Activated T-helper 2 cell treated with anti-CD3 and anti-CD28 coated beads, Interferon-gamma antibody, Interleukin-2, Interleukin-4, amounts not matched to agents 10 μg/mL and 5 μg/mL and 100 μg/mL, durations not matched to agents 14 hours and 24 hours and 36 hours (primary cell): Measurements from ENCODE around the gene XRCC1. TPM values are rescaled to one million over a fixed set of nuclear protein-coding genes. Genes with fewer than 3 reads are reported as not detected.
A peak's percentile ranks its signal among the peaks of the same experiment; 100 is the strongest.
"Not testable (repeated sequence)": the region's sequence is repeated elsewhere in the genome, so short reads cannot be mapped to it uniquely, and the experiment has no call there.

Experiments used
- DNase-seq: peaks from one replicate; pipeline ENCODE4 v3.0.0; 2021; ENCODE audit warnings: low spot score
- H3K27ac Mint-ChIP-seq: one replicate; pipeline ENCODE4 v1.8.0; 2021; ENCODE audit warnings: mixed read lengths
- H3K27me3 Mint-ChIP-seq: one replicate; pipeline ENCODE4 v1.8.0; 2021; ENCODE audit warnings: low read depth, mixed read lengths
- H3K36me3 Mint-ChIP-seq: one replicate; pipeline ENCODE4 v1.8.0; 2021; ENCODE audit warnings: low read depth, mixed read lengths
- H3K4me1 Mint-ChIP-seq: one replicate; pipeline ENCODE4 v1.8.0; 2021; ENCODE audit warnings: low read depth, mixed read lengths
- H3K4me3 Mint-ChIP-seq: one replicate; pipeline ENCODE4 v1.8.0; 2021; ENCODE audit warnings: low read depth, mild to moderate bottlenecking, moderate library complexity, mixed read lengths
- H3K9me3 Mint-ChIP-seq: one replicate; pipeline ENCODE4 v1.8.0; 2021; ENCODE audit warnings: mixed read lengths
- intact Hi-C: fragments of 100-400 bp; cut with micrococcal nuclease; formaldehyde crosslinking; loops from one replicate; pipeline ENCODE4 v1.15.1; 2023
- total RNA-seq: library from RNA; stranded (reverse); gene quantifications from 2 replicates; pipeline ENCODE4 v1.2.3, GENCODE V29; 2022

The XRCC1 gene
- total RNA-seq, 1 donor from 2014 or later = 27.3 TPM

GRCh38 chr19:43562226-43562697 is 13.1 kb downstream of the XRCC1 start:
- H3K4me3 Mint-ChIP-seq = peak overlapping the region; percentile 0

GRCh38 chr19:43561139-43561970 is 14.0 kb downstream of the XRCC1 start:
- H3K36me3 Mint-ChIP-seq = peaks cover 36% of the 10 kb centered on the region
- H3K4me3 Mint-ChIP-seq = no peak overlapping the region
- intact Hi-C loops = no loop called here
- H3K4me1 Mint-ChIP-seq = peaks cover 30% of the 10 kb centered on the region
- H3K9me3 Mint-ChIP-seq = no peaks in the 10 kb centered on the region
- H3K27ac Mint-ChIP-seq = peak overlapping the region; percentile 66
- no peak for DNase-seq
- H3K27me3 Mint-ChIP-seq = no peaks in the 10 kb centered on the region

More at GRCh38 chr19:43562226-43562697, 13.1 kb downstream of the XRCC1 start:
- no peaks in the 10 kb centered on the region for H3K27me3 Mint-ChIP-seq
- DNase-seq = no peak
- peaks cover 32% of the 10 kb centered on the region for H3K4me1 Mint-ChIP-seq
- intact Hi-C loops = no loop called here
- H3K9me3 Mint-ChIP-seq = no peaks in the 10 kb centered on the region
- H3K27ac Mint-ChIP-seq = peak overlapping the region; percentile 66
- peaks cover 39% of the 10 kb centered on the region for H3K36me3 Mint-ChIP-seq

GRCh38 chr19:43560687-43561086 is 14.6 kb downstream of the XRCC1 start:
- Mint-ChIP-seq H3K4me1 (peaks cover 30% of the 10 kb centered on the region), H3K27ac (peak overlapping the region; percentile 25), H3K27me3 (no peaks in the 10 kb centered on the region), H3K36me3 (peaks cover 36% of the 10 kb centered on the region), H3K9me3 (no peaks in the 10 kb centered on the region), H3K4me3 (no peak overlapping the region)
- DNase-seq = no peak
- intact Hi-C loops = no loop called here

- peaks cover 36% of the 10 kb centered on the region for H3K36me3 Mint-ChIP-seq
- no peak overlapping the region for H3K4me3 Mint-ChIP-seq
- H3K27ac Mint-ChIP-seq = peak overlapping the region; percentile 10
- DNase-seq = peak; percentile 72
- intact Hi-C loops = loop anchor here (2.0 kb wide), 1 partner anchor 40 kb away; no protein-coding TSS in a partner anchor
- no peaks in the 10 kb centered on the region for H3K9me3 Mint-ChIP-seq
- H3K27me3 Mint-ChIP-seq = no peaks in the 10 kb centered on the region
- peaks cover 5% of the 10 kb centered on the region for H3K4me1 Mint-ChIP-seq
These were observed 20.0 kb downstream of the XRCC1 start for GRCh38 chr19:43555185-43555770.

- Mint-ChIP-seq H3K36me3 (peaks cover 39% of the 10 kb centered on the region), H3K27ac (no peak overlapping the region), H3K4me1 (peaks cover 5% of the 10 kb centered on the region), H3K9me3 (no peaks in the 10 kb centered on the region), H3K27me3 (no peaks in the 10 kb centered on the region), H3K4me3 (no peak overlapping the region)
- intact Hi-C loops = loop anchor here (2.0 kb wide), 1 partner anchor 40 kb away; no protein-coding TSS in a partner anchor
- DNase-seq = no peak
These were observed 20.9 kb downstream of the XRCC1 start for GRCh38 chr19:43554317-43554895.

GRCh38 chr19:43553656-43554055 is 21.7 kb downstream of the XRCC1 start:
- Mint-ChIP-seq H3K27ac (no peak overlapping the region), H3K4me3 (no peak overlapping the region)

GRCh38 chr19:43552616-43553015 is 22.7 kb downstream of the XRCC1 start:
- Mint-ChIP-seq H3K9me3 (no peaks in the 10 kb centered on the region), H3K4me3 (no peak overlapping the region), H3K4me1 (peaks cover 5% of the 10 kb centered on the region), H3K27me3 (no peaks in the 10 kb centered on the region), H3K27ac (no peak overlapping the region), H3K36me3 (peaks cover 35% of the 10 kb centered on the region)
- intact Hi-C loops = no loop called here
- no peak for DNase-seq

More at GRCh38 chr19:43553656-43554055, 21.7 kb downstream of the XRCC1 start:
- Mint-ChIP-seq H3K36me3 (peaks cover 38% of the 10 kb centered on the region), H3K27me3 (no peaks in the 10 kb centered on the region), H3K4me1 (peaks cover 5% of the 10 kb centered on the region), H3K9me3 (no peaks in the 10 kb centered on the region)
- intact Hi-C loops = loop anchor here (2.0 kb wide), 1 partner anchor 41 kb away; no protein-coding TSS in a partner anchor
- DNase-seq = no peak

- no peak overlapping the region for H3K27ac Mint-ChIP-seq
- no peaks in the 10 kb centered on the region for H3K27me3 Mint-ChIP-seq
- H3K36me3 Mint-ChIP-seq = peaks cover 31% of the 10 kb centered on the region
- intact Hi-C loops = no loop called here
- no peak for DNase-seq
- no peaks in the 10 kb centered on the region for H3K9me3 Mint-ChIP-seq
- peaks cover 5% of the 10 kb centered on the region for H3K4me1 Mint-ChIP-seq
- no peak overlapping the region for H3K4me3 Mint-ChIP-seq
These were observed 23.2 kb downstream of the XRCC1 start for GRCh38 chr19:43552198-43552450.

GRCh38 chr19:43551399-43552197 is 23.7 kb downstream of the XRCC1 start:
- Mint-ChIP-seq H3K4me3 (no peak overlapping the region), H3K4me1 (peaks cover 5% of the 10 kb centered on the region), H3K9me3 (no peaks in the 10 kb centered on the region), H3K27ac (no peak overlapping the region), H3K36me3 (peaks cover 31% of the 10 kb centered on the region), H3K27me3 (no peaks in the 10 kb centered on the region)
- intact Hi-C loops = no loop called here
- no peak for DNase-seq

GRCh38 chr19:43548706-43549105 is 26.6 kb downstream of the XRCC1 start:
- no peaks in the 10 kb centered on the region for H3K27me3 Mint-ChIP-seq
- DNase-seq = no peak
- intact Hi-C loops = no loop called here
- H3K9me3 Mint-ChIP-seq = no peaks in the 10 kb centered on the region
- H3K36me3 Mint-ChIP-seq = peaks cover 29% of the 10 kb centered on the region
- H3K27ac Mint-ChIP-seq = no peak overlapping the region
- H3K4me1 Mint-ChIP-seq = no peaks in the 10 kb centered on the region
- no peak overlapping the region for H3K4me3 Mint-ChIP-seq

GRCh38 chr19:43547926-43548325 is 27.4 kb downstream of the XRCC1 start:
- H3K27ac Mint-ChIP-seq, H3K27me3 Mint-ChIP-seq, H3K4me1 Mint-ChIP-seq, intact Hi-C loops, H3K4me3 Mint-ChIP-seq, H3K9me3 Mint-ChIP-seq, DNase-seq: not testable (repeated sequence)
- H3K36me3 Mint-ChIP-seq = peaks cover 37% of the 10 kb centered on the region

- Mint-ChIP-seq H3K9me3 (no peaks in the 10 kb centered on the region), H3K4me1 (no peaks in the 10 kb centered on the region), H3K4me3 (no peak overlapping the region), H3K27me3 (no peaks in the 10 kb centered on the region), H3K27ac (no peak overlapping the region), H3K36me3 (peaks cover 41% of the 10 kb centered on the region)
- no peak for DNase-seq
- intact Hi-C loops = no loop called here
These were observed 28.7 kb downstream of the XRCC1 start for GRCh38 chr19:43546581-43546980.
